ENCODE results near the gene MKI67.
A peak's percentile ranks its signal among the peaks of the same experiment; 100 is the strongest.

MKI67 gene

GRCh38 chr10:128069351-128070051 lies 56.7 kb downstream of the MKI67 start:
- H3F3A ChIP-seq (ENCODE audit: control insufficient read depth, insufficient read depth) = no peaks in the 10 kb centered on the region
- peaks cover 61% of the 10 kb centered on the region for H3K36me3 ChIP-seq (ENCODE audit: control insufficient read depth, low read length)
- TF ChIP-seq EZH2phosphoT487 (IDR thresholded peaks at IDR 0.05; ENCODE audit: borderline replicate concordance, low read length) (no peak), CTCF (IDR thresholded peaks at IDR 0.05; ENCODE audit: low read depth, low read length, poor library complexity, severe bottlenecking) (peak; percentile 72)
- no peak overlapping the region for H3K4me3 ChIP-seq (ENCODE audit: low read length)
- no peaks in the 10 kb centered on the region for H3K9me2 ChIP-seq (replicated peaks; ENCODE audit: control insufficient read depth, low read length)
- no peaks in the 10 kb centered on the region for H4K20me1 ChIP-seq (ENCODE audit: control insufficient read depth, insufficient read depth, low read depth, low read length)
- no peaks in the 10 kb centered on the region for H3K9me3 ChIP-seq (ENCODE audit: control insufficient read depth, insufficient read depth, low read length)
- no peaks in the 10 kb centered on the region for H3K79me2 ChIP-seq (ENCODE audit: control insufficient read depth, low read length)
- no peak overlapping the region for H3K27ac ChIP-seq (ENCODE audit: low read depth, low read length)
- peaks cover 19% of the 10 kb centered on the region for H3K4me1 ChIP-seq (ENCODE audit: control insufficient read depth, low read length)
- no peaks in the 10 kb centered on the region for H3K27me3 ChIP-seq (ENCODE audit: control insufficient read depth, low read length)
- H3K4me2 ChIP-seq (ENCODE audit: low read length) = no peak overlapping the region

- Histone ChIP-seq H3K9me3 (ENCODE audit: control insufficient read depth, insufficient read depth, low read length) (no peaks in the 10 kb centered on the region), H3K27ac (ENCODE audit: low read depth, low read length) (no peak overlapping the region), H3K4me1 (ENCODE audit: control insufficient read depth, low read length) (peaks cover 27% of the 10 kb centered on the region), H3K27me3 (ENCODE audit: control insufficient read depth, low read length) (no peaks in the 10 kb centered on the region), H3K4me3 (ENCODE audit: low read length) (no peak overlapping the region), H3K9me2 (replicated peaks; ENCODE audit: control insufficient read depth, low read length) (no peaks in the 10 kb centered on the region), H3K36me3 (ENCODE audit: control insufficient read depth, low read length) (peaks cover 55% of the 10 kb centered on the region), H3K4me2 (ENCODE audit: low read length) (no peak overlapping the region), H3K79me2 (ENCODE audit: control insufficient read depth, low read length) (no peaks in the 10 kb centered on the region), H3F3A (ENCODE audit: control insufficient read depth, insufficient read depth) (peaks cover 1% of the 10 kb centered on the region; the same call in 1 of the 2 replicates), H4K20me1 (ENCODE audit: control insufficient read depth, insufficient read depth, low read depth, low read length) (no peaks in the 10 kb centered on the region)
- TF ChIP-seq EZH2phosphoT487 (IDR thresholded peaks at IDR 0.05; ENCODE audit: borderline replicate concordance, low read length) = no peak
- TF ChIP-seq CTCF (IDR thresholded peaks at IDR 0.05; ENCODE audit: low read depth, low read length, poor library complexity, severe bottlenecking) = no peak
Observed at GRCh38 chr10:128068398-128069285, 57.6 kb downstream of the MKI67 start.

GRCh38 chr10:128067691-128068397 lies 58.4 kb downstream of the MKI67 start:
- TF ChIP-seq EZH2phosphoT487 (IDR thresholded peaks at IDR 0.05; ENCODE audit: borderline replicate concordance, low read length) = no peak
- no peak for TF ChIP-seq CTCF (IDR thresholded peaks at IDR 0.05; ENCODE audit: low read depth, low read length, poor library complexity, severe bottlenecking)
- peaks cover 35% of the 10 kb centered on the region for H3K4me1 ChIP-seq (ENCODE audit: control insufficient read depth, low read length)
- H3F3A ChIP-seq (ENCODE audit: control insufficient read depth, insufficient read depth) = peaks cover 8% of the 10 kb centered on the region
- no peaks in the 10 kb centered on the region for H3K9me2 ChIP-seq (replicated peaks; ENCODE audit: control insufficient read depth, low read length)
- no peaks in the 10 kb centered on the region for H3K9me3 ChIP-seq (ENCODE audit: control insufficient read depth, insufficient read depth, low read length)
- no peaks in the 10 kb centered on the region for H3K79me2 ChIP-seq (ENCODE audit: control insufficient read depth, low read length)
- H4K20me1 ChIP-seq (ENCODE audit: control insufficient read depth, insufficient read depth, low read depth, low read length) = no peaks in the 10 kb centered on the region
- H3K36me3 ChIP-seq (ENCODE audit: control insufficient read depth, low read length) = peaks cover 48% of the 10 kb centered on the region
- no peaks in the 10 kb centered on the region for H3K27me3 ChIP-seq (ENCODE audit: control insufficient read depth, low read length)
- H3K4me3 ChIP-seq (ENCODE audit: low read length) = no peak overlapping the region
- no peak overlapping the region for H3K27ac ChIP-seq (ENCODE audit: low read depth, low read length)
- no peak overlapping the region for H3K4me2 ChIP-seq (ENCODE audit: low read length)

Data from DOHH2 (cell line).